C1 segment of cervical spinal cord (tissue), 14 donors: Measurements from ENCODE around the gene RNASE7.
A peak's percentile ranks its signal among the peaks of the same experiment; 100 is the strongest.
"Not testable (repeated sequence)": the region's sequence is repeated elsewhere in the genome, so short reads cannot be mapped to it uniquely, and the experiment has no call there.

Experiments used
- DNase-seq, 14 donors: peaks; one replicate each; lab custom pipeline; 2025; lab: John Stamatoyannopoulos, UW

RNASE7 gene

GRCh38 chr14:21041676-21042433 lies at the start of gene RNASE7:
Gene RNASE7 (plus strand): TSS chr14:21042362. CDS start chr14:21042993, 631 bp downstream.
- peak in 2 of 14 donors; percentile 23 to 30 for DNase-seq

- no peak for DNase-seq
Measured at GRCh38 chr14:20996521-20996920, 45.6 kb upstream of the RNASE7 start.

DNA sequence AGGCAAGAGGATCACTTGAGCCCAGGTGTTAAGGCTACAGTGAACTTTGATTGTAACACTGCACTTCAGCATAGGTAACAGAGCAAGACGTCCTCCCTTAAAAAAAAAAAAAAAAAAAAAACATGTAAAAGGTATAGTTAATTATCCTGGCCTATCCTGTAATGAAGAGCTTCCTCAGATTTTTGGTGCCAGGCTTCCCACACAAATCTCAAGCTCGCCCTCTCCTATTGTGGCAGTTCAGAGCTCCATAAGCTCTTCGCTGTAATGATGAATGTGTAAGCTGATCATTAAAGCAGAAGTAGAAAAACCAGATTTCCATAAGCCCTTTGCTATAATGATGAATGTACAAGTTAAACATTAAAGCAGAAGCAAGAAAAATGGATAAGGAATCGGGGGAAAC lies 45.0 kb upstream of the RNASE7 start:
- no peak for DNase-seq

- DNase-seq = no peak
Measured at GRCh38 chr14:20997564-20997963, 44.6 kb upstream of the RNASE7 start.

DNA sequence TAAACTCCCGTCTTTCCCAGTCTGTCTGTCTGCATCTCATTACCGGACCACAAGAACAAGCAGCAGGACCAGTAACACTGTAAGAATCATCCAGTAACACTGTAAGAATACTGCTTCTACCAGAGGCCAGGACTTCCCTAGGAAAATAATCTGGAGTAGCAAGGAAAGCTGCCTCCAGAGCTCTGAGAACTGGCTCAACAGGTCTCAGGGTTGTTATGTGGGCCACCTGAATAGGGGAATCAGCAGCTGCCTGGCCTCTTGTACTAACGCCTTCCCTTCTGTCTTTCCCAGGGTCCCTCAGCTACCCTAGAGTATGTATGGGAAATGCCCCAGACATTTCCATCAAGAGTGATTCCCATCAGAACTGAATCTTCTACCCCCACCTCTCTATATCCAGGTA lies 44.0 kb upstream of the RNASE7 start:
- no peak for DNase-seq

GRCh38 chr14:20998674-20999366 lies 43.3 kb upstream of the RNASE7 start, which contains the start of gene SLC39A2:
Gene SLC39A2 (plus strand): TSS chr14:20999293. CDS start chr14:20999447, 154 bp downstream.
- DNase-seq = peak in 1 of 14 donors; percentile 11

- no peak for DNase-seq
Measured at GRCh38 chr14:20999591-20999990, 42.6 kb upstream of the RNASE7 start.

- no peak for DNase-seq
Measured at GRCh38 chr14:21001218-21001617, 40.9 kb upstream of the RNASE7 start.

DNA sequence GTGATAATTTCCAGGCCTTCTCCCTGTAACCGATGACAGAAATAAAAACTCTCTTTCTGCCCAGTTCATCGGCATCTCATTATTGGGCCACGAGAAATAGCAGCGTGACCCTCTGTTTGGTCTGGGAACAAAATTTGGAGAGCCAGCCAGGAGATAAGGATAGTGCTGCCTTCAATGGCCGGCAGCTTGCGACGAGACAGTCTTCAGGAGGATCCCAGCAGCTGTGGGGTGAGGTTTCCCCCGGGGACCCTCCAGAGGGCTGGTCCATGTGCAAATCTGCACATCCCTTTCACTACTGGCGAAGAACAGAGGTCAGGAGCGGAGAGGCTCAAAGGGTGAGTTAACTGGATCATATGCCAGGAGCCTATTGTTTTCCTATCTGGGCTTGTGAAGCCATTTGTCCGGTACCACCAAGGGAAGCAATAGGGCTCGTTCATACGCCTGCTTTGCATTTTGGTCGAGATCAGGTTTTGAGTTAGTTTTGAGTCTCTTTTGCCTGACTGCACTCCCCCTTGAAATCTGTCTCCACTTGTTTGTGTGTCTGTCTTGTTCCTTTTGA lies 38.3 kb upstream of the RNASE7 start:
- no peak for DNase-seq

GRCh38 chr14:21009721-21010120 lies 32.4 kb upstream of the RNASE7 start:
- DNase-seq = not testable (repeated sequence)

- no peak for DNase-seq
Measured at GRCh38 chr14:21011136-21011535, 31.0 kb upstream of the RNASE7 start.

DNA sequence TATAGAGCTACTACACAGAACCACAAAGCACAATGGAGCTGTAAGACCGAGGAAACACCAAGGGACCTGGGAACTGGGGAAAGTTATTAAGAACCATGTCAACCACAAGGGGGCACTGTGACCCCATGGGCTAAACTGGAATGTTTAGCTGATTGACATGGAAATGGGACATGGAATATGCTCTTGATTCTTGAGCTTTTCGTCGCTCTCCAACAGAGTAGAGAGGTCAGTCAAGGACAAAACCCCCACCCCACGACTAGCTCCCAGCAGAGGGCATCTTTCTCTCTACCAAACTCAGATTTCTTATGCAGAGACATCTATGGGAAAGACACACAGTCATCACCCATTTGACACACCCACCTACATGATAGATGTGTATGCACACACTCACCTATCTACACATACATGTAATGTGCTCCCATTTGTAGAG lies 27.4 kb upstream of the RNASE7 start:
- DNase-seq = peak; percentile 25 to 92 (median 77)

DNA sequence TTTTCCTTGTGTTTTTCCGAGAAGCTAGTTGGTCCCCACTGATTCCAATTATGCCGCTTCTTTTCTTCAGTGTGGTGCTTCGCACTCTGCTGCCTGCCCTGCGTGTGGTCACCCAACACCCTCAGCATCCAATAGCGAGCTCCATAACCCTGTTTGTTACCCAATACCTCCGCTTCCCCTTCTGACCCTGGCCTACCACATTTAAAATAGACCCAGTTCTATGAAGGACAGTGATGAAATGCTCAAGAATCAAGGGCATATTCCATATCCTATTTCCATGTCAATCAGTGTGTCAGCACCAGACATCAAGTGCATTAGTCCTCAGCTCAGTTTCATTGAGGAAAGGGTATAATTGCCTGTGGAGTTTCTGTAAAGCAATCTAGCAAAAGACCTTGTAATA lies 26.9 kb upstream of the RNASE7 start:
- peak in 1 of 14 donors; percentile 61 for DNase-seq

- no peak for DNase-seq
Measured at GRCh38 chr14:21016413-21017190, 25.6 kb upstream of the RNASE7 start.

DNA sequence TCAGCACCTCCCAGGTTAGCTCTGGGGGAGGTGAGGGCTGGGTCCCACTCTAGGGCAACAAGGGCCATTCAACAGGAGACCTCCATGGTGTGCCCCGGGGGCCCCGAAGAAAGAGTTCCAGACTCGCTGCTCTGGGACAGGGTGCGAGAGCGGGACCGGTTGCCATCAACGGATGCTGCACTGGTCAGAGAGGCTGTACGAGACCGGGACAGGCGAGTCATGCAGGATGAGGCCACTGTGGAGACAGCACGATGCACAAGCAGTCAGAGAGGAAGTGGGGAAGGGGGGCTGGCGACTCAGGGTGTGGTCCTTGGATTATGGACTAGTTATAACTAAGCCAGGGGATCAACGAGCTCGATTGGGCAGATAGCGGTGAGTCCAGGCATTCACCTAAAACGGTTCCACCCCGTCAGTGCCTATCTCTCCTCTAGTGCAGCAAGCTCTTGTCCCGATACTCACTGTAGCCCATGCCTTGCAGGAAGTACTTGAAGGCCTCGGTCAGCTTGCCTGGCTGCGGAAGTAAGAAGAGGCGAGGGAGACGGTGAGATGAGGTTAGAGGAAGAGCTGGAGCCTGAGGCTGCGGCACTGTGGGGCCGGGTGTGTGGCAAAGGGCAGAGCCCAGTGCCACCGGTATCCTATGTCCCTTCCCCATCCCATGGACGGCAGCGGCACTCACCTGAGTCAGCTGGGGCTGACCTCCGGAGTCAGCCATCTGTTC lies 24.5 kb upstream of the RNASE7 start:
- no peak for DNase-seq

GRCh38 chr14:21018286-21018685 lies 23.9 kb upstream of the RNASE7 start:
- no peak for DNase-seq

GRCh38 chr14:21018781-21019180 lies 23.4 kb upstream of the RNASE7 start:
- no peak for DNase-seq

DNA sequence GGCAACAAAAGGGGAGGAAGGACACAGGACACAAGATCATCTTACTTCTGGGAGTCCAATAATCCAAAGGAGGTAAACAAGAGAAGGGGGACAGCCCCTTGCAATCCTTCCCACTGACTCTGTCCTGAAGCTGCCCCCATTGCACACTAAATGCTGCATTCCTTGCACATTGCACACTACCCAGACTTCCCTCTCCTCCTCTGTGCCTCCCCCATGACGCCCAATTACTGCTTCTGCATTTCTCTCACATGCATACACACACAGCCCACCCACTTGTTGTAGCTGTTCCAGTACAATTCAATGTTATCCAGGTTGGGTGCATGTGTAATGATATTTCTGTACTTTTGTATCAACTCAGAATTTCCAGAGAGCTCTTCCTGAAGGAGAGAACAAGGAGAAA lies 22.8 kb upstream of the RNASE7 start:
- no peak for DNase-seq

- no peak for DNase-seq
Measured at GRCh38 chr14:21020977-21021545, 21.1 kb upstream of the RNASE7 start.

- DNase-seq = no peak
Measured at GRCh38 chr14:21022686-21023085, 19.5 kb upstream of the RNASE7 start.

GRCh38 chr14:21023174-21023573 lies 19.0 kb upstream of the RNASE7 start:
- peak in 8 of 14 donors; percentile 13 to 53 (median 32) for DNase-seq
